ENCODE measurements around the gene NKX3-2.

GRCh38 chr4:13540446-13541175 lies 3.7 kb downstream of the NKX3-2 start:
- TF ChIP-seq, protein P1, sequence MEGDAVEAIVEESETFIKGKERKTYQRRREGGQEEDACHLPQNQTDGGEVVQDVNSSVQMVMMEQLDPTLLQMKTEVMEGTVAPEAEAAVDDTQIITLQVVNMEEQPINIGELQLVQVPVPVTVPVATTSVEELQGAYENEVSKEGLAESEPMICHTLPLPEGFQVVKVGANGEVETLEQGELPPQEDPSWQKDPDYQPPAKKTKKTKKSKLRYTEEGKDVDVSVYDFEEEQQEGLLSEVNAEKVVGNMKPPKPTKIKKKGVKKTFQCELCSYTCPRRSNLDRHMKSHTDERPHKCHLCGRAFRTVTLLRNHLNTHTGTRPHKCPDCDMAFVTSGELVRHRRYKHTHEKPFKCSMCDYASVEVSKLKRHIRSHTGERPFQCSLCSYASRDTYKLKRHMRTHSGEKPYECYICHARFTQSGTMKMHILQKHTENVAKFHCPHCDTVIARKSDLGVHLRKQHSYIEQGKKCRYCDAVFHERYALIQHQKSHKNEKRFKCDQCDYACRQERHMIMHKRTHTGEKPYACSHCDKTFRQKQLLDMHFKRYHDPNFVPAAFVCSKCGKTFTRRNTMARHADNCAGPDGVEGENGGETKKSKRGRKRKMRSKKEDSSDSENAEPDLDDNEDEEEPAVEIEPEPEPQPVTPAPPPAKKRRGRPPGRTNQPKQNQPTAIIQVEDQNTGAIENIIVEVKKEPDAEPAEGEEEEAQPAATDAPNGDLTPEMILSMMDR (IDR thresholded peaks at IDR 0.05), result no peak
- no peak for TF ChIP-seq EP300 (IDR thresholded peaks at IDR 0.05)

Measured in upper lobe of left lung (tissue), 4 donors.